ENCODE data around the gene NOS1.

DNA sequence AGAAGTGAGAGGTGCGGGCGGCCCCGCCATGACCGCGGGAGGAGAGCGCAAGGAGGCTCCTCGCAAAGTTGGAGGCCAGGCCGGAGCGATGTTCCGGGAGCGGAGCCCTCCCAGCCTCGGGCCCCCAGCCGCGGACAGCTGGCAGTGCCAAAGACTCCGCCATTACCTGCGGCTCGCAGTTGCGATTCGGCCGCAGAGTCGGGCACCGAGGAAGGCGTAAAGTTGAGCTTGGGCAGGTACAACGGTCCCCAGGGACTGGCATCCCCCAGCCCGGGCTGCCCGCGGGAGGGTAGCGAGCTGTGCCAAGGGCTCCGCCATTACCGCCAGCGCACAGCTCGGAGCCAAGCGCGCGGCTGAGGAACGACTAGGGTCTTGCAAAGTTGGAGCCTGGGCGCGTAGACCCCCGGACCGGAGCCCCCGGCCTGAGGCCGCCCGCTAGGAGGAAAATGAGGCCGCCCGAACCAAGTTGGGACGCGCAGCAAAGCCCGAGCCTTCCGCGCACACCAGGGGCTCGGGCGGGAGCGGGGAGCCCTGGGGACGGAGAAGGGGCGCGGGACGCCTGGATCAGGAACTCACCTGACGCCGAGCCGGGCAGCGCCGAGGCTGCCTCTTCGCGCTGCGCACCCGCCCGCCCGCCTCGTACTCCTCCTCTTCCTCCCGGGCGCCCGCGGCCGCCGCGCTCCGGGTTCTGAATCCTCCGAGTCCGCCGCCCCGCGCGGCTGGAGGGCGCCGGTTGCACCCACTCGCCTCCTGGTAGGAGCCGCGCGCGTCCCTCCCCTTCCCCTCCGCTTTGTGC lies 677 bp downstream of the NOS1 start:
- TF ChIP-seq POLR2A (IDR thresholded peaks at IDR 0.05; ENCODE audit: low read depth, low read length) (no peak), FOS (IDR thresholded peaks at IDR 0.05; ENCODE audit: borderline replicate concordance, insufficient read depth, low read length) (no peak), POLR2AphosphoS5 (IDR thresholded peaks at IDR 0.05; ENCODE audit: insufficient read depth, low read depth, low read length) (no peak), EZH2 (IDR thresholded peaks at IDR 0.05; ENCODE audit: borderline replicate concordance, low read depth, low read length, severe bottlenecking) (peak; percentile 87), JUN (IDR thresholded peaks at IDR 0.05; ENCODE audit: borderline replicate concordance, insufficient read depth, insufficient read length, low read depth) (no peak)
- TF ChIP-seq, protein P1, sequence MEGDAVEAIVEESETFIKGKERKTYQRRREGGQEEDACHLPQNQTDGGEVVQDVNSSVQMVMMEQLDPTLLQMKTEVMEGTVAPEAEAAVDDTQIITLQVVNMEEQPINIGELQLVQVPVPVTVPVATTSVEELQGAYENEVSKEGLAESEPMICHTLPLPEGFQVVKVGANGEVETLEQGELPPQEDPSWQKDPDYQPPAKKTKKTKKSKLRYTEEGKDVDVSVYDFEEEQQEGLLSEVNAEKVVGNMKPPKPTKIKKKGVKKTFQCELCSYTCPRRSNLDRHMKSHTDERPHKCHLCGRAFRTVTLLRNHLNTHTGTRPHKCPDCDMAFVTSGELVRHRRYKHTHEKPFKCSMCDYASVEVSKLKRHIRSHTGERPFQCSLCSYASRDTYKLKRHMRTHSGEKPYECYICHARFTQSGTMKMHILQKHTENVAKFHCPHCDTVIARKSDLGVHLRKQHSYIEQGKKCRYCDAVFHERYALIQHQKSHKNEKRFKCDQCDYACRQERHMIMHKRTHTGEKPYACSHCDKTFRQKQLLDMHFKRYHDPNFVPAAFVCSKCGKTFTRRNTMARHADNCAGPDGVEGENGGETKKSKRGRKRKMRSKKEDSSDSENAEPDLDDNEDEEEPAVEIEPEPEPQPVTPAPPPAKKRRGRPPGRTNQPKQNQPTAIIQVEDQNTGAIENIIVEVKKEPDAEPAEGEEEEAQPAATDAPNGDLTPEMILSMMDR (IDR thresholded peaks at IDR 0.05; ENCODE audit: extremely low read depth in 1 of 2, insufficient read depth in 1 of 2, low read depth in 1 of 2, low read length in 2 of 2) = no peak
- TF ChIP-seq, protein P2, sequence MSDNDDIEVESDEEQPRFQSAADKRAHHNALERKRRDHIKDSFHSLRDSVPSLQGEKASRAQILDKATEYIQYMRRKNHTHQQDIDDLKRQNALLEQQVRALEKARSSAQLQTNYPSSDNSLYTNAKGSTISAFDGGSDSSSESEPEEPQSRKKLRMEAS (IDR thresholded peaks at IDR 0.05; ENCODE audit: insufficient read depth, insufficient read length) = no peak

Data from endothelial cell of umbilical vein (primary cell).